NB4 (cell line): Measurements from ENCODE around the gene PTX3.

Experiments used
- CTCF ChIP-seq: IDR thresholded peaks from one replicate; pipeline ENCODE4 v1.5.1; 2012; ENCODE audit warnings: low read depth, low read length
- MAX ChIP-seq: IDR thresholded peaks from 2 replicates; pipeline ENCODE4 v1.6.1; 2011; ENCODE audit warnings: low read depth, low read length
- POLR2A ChIP-seq: IDR thresholded peaks from 2 replicates; pipeline ENCODE4 v1.6.1; 2011; ENCODE audit warnings: mild to moderate bottlenecking; ENCODE audit not compliant: insufficient read length; ENCODE audit errors: extremely low read depth

GRCh38 chr3:157408499-157409149 is 28.0 kb upstream of the PTX3 start:
- TF ChIP-seq POLR2A (no peak), CTCF (no peak), MAX (no peak)
